PC-9 (cell line): ENCODE measurements around the gene DOHH.

ENCODE experiments used
- EZH2 ChIP-seq: fragments of 200-600 bp; sonication (generic); IDR thresholded peaks from 2 replicates; pipeline ENCODE4 v1.8.0; 2017; ENCODE audit warnings: antibody characterized with exemption, low read depth
- TF ChIP-seq, protein P1 (sequence below): fragments of 200-600 bp; sonication (generic); conservative IDR thresholded peaks from 2 replicates; pipeline ENCODE4 v1.6.1; 2017; ENCODE audit warnings: mixed run types, antibody characterized with exemption, mild to moderate bottlenecking, moderate library complexity

GRCh38 chr19:3524904-3525451, 24.5 kb upstream of the DOHH start:
- TF ChIP-seq, protein P1, sequence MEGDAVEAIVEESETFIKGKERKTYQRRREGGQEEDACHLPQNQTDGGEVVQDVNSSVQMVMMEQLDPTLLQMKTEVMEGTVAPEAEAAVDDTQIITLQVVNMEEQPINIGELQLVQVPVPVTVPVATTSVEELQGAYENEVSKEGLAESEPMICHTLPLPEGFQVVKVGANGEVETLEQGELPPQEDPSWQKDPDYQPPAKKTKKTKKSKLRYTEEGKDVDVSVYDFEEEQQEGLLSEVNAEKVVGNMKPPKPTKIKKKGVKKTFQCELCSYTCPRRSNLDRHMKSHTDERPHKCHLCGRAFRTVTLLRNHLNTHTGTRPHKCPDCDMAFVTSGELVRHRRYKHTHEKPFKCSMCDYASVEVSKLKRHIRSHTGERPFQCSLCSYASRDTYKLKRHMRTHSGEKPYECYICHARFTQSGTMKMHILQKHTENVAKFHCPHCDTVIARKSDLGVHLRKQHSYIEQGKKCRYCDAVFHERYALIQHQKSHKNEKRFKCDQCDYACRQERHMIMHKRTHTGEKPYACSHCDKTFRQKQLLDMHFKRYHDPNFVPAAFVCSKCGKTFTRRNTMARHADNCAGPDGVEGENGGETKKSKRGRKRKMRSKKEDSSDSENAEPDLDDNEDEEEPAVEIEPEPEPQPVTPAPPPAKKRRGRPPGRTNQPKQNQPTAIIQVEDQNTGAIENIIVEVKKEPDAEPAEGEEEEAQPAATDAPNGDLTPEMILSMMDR = no peak
- no peak for TF ChIP-seq EZH2
